Stimulated activated naive CD8-positive, alpha-beta T cell treated with anti-CD3 and anti-CD28 coated beads, Interleukin-15, amount 100 ng/mL, for 72 hours (primary cell): ENCODE results near the gene ZNF740.

Source experiments
- ATAC-seq: fragments of 150-1000 bp; cut with Tn5 transposase; 2 replicates; pipeline ENCODE4 v1.10.0; 2021; ENCODE audit warnings: mild to moderate bottlenecking, moderate library complexity
- DNase-seq, 2 donors: peaks; one replicate each; pipeline ENCODE4 v3.0.0; 2021 to 2022
- H3K27ac Mint-ChIP-seq, 2 donors: one replicate each; pipeline ENCODE4 v1.8.0; 2022; ENCODE audit warnings: mild to moderate bottlenecking in 2 of 2, mixed read lengths in 2 of 2, moderate library complexity in 2 of 2
- H3K27me3 Mint-ChIP-seq: one replicate; pipeline ENCODE4 v1.8.0; 2022; ENCODE audit warnings: mixed read lengths
- H3K4me1 Mint-ChIP-seq: one replicate; pipeline ENCODE4 v1.8.0; 2022; ENCODE audit warnings: mild to moderate bottlenecking, mixed read lengths
- H3K4me3 Mint-ChIP-seq, 2 donors: one replicate each; pipeline ENCODE4 v1.8.0; 2022; ENCODE audit warnings: mild to moderate bottlenecking in 2 of 2, mixed read lengths in 2 of 2, moderate library complexity in 1 of 2
- H3K9me3 Mint-ChIP-seq, 2 donors: one replicate each; pipeline ENCODE4 v1.8.0; 2022; ENCODE audit warnings: mixed read lengths in 2 of 2

The ZNF740 gene

GRCh38 chr12:53234271-53234914 is 53.9 kb downstream of the ZNF740 start:
- peaks cover 71% of the 10 kb centered on the region for H3K4me1 Mint-ChIP-seq
- peak overlapping the region in 1 of 2 donors; percentile 44 for H3K27ac Mint-ChIP-seq
- H3K9me3 Mint-ChIP-seq, result no peaks in the 10 kb centered on the region
- ATAC-seq (no peak), DNase-seq (no peak)
- H3K4me3 Mint-ChIP-seq, result peak overlapping the region; percentile 48 to 93
- no peaks in the 10 kb centered on the region for H3K27me3 Mint-ChIP-seq

- no peak for DNase-seq
- H3K27ac Mint-ChIP-seq, result no peak overlapping the region
Observed at GRCh38 chr12:53235164-53235563, 54.6 kb downstream of the ZNF740 start.

GRCh38 chr12:53235742-53236442 is 55.4 kb downstream of the ZNF740 start:
- Mint-ChIP-seq H3K9me3 (no peaks in the 10 kb centered on the region), H3K27ac (peak overlapping the region; percentile 27 to 93), H3K4me3 (peak overlapping the region; percentile 2 to 78), H3K4me1 (peaks cover 56% of the 10 kb centered on the region), H3K27me3 (no peaks in the 10 kb centered on the region)
- peak; percentile 22 for ATAC-seq
- DNase-seq, result no peak

More at GRCh38 chr12:53235164-53235563, 54.6 kb downstream of the ZNF740 start:
- Mint-ChIP-seq H3K27me3 (no peaks in the 10 kb centered on the region), H3K4me1 (peaks cover 63% of the 10 kb centered on the region), H3K4me3 (no peak overlapping the region), H3K9me3 (no peaks in the 10 kb centered on the region)
- ATAC-seq, result no peak

- Mint-ChIP-seq H3K9me3 (no peaks in the 10 kb centered on the region), H3K27ac (peak overlapping the region; percentile 27 to 93), H3K4me3 (peak overlapping the region; percentile 2 to 78), H3K4me1 (peaks cover 49% of the 10 kb centered on the region), H3K27me3 (no peaks in the 10 kb centered on the region)
- peak in 1 of 2 donors; percentile 59 for DNase-seq
- peak; percentile 52 for ATAC-seq
Observed at GRCh38 chr12:53236443-53237111, 56.1 kb downstream of the ZNF740 start.

- Mint-ChIP-seq H3K27me3 (peaks cover 12% of the 10 kb centered on the region), H3K4me3 (no peak overlapping the region), H3K27ac (peak overlapping the region in 1 of 2 donors; percentile 20), H3K9me3 (no peaks in the 10 kb centered on the region), H3K4me1 (peaks cover 30% of the 10 kb centered on the region)
- DNase-seq (no peak), ATAC-seq (no peak)
Observed at GRCh38 chr12:53239643-53240258, 59.2 kb downstream of the ZNF740 start.

- Mint-ChIP-seq H3K27ac (no peak overlapping the region), H3K27me3 (peaks cover 12% of the 10 kb centered on the region)
- ATAC-seq, result peak; percentile 26
Observed at GRCh38 chr12:53241623-53242412, 61.3 kb downstream of the ZNF740 start.

GRCh38 chr12:53244337-53244736 is 63.8 kb downstream of the ZNF740 start:
- DNase-seq, result no peak
- H3K27ac Mint-ChIP-seq, result no peak overlapping the region

More at GRCh38 chr12:53241623-53242412, 61.3 kb downstream of the ZNF740 start:
- Mint-ChIP-seq H3K4me3 (no peak overlapping the region), H3K9me3 (no peaks in the 10 kb centered on the region), H3K4me1 (peaks cover 12% of the 10 kb centered on the region)
- no peak for DNase-seq

More at GRCh38 chr12:53244337-53244736, 63.8 kb downstream of the ZNF740 start:
- H3K4me3 Mint-ChIP-seq, result no peak overlapping the region
- H3K9me3 Mint-ChIP-seq, result no peaks in the 10 kb centered on the region
- no peak for ATAC-seq
- H3K4me1 Mint-ChIP-seq, result peaks cover 13% of the 10 kb centered on the region
- H3K27me3 Mint-ChIP-seq, result peaks cover 12% of the 10 kb centered on the region
